Aorta (tissue), 5 donors: ENCODE data around the gene STARD13. TPM values are rescaled to one million over a fixed set of nuclear protein-coding genes. Genes with fewer than 3 reads are reported as not detected.

Experiments used
- ATAC-seq: fragments of 200-7000 bp; cut with Tn5 transposase; one replicate; pipeline ENCODE4 v1.9.1; 2022; ENCODE audit warnings: moderate library complexity; ENCODE audit not compliant: low FRiP score
- DNase-seq, 2 donors: peaks; one replicate each; pipeline ENCODE4 v3.0.0-alpha.2; 2020
- H3K27ac ChIP-seq, 2 donors: one replicate each; pipeline ENCODE4 v1.5.1; 2013; ENCODE audit warnings: low read length in 2 of 2, mild to moderate bottlenecking in 2 of 2, moderate library complexity in 2 of 2, control low read depth in 1 of 2, inconsistent platforms in 1 of 2, low read depth in 1 of 2
- H3K27me3 ChIP-seq, 2 donors: one replicate each; pipeline ENCODE4 v1.6.1; 2013; ENCODE audit warnings: control low read depth in 1 of 2, low read length in 1 of 2, mild to moderate bottlenecking in 1 of 2, moderate library complexity in 1 of 2; ENCODE audit not compliant: insufficient read depth in 2 of 2, control insufficient read depth in 1 of 2
- H3K36me3 ChIP-seq, 2 donors: one replicate each; pipeline ENCODE4 v1.6.1; 2013; ENCODE audit warnings: control low read depth in 1 of 2, low read length in 1 of 2, mild to moderate bottlenecking in 1 of 2; ENCODE audit not compliant: insufficient read depth in 2 of 2, control insufficient read depth in 1 of 2
- H3K4me1 ChIP-seq, 2 donors: one replicate each; pipeline ENCODE4 v1.6.1; 2013; ENCODE audit warnings: low read length in 2 of 2, control low read depth in 1 of 2, mild to moderate bottlenecking in 1 of 2, moderate library complexity in 1 of 2; ENCODE audit not compliant: insufficient read depth in 2 of 2, control insufficient read depth in 1 of 2
- H3K4me3 ChIP-seq, 2 donors: one replicate each; pipeline ENCODE4 v1.5.1; 2013; ENCODE audit warnings: low read length in 2 of 2, control low read depth in 1 of 2, mild to moderate bottlenecking in 1 of 2
- H3K9me3 ChIP-seq: one replicate; pipeline ENCODE4 v1.6.1; 2013; ENCODE audit warnings: mild to moderate bottlenecking, low read length; ENCODE audit not compliant: control insufficient read depth
- WGBS, 2 donors: extraction: QIAGEN DNeasy Blood & Tissue Kit; methylation state at CpG; one replicate each; pipeline ENCODE4 v1.1.7; 2013; 5-methylcytosine and 5-hydroxymethylcytosine counted together
- intact Hi-C, 2 donors: fragments of 100-400 bp; cut with DNase I; formaldehyde crosslinking; loops; one replicate each; pipeline versions ENCODE4 v1.14.2 to v1.15.0; 2022
- polyA plus RNA-seq, 2 donors: library from polyadenylated mRNA; stranded (reverse); fragments of 200-250 nt; gene quantifications; one replicate each; pipeline ENCODE4 v1.2.3, GENCODE V29; 2013
- total RNA-seq, 2 donors: library from RNA; stranded (reverse); fragmentation: NEBNext Ultra II Directional; extraction: Animal tissue kit (Norgen Biotek cat#: 25700); gene quantifications; one replicate each; pipeline ENCODE4 v1.2.1, GENCODE V29; 2021
- donor health status: healthy with polysubstance abuse.
- donor health status: Bipolar disorder and iron deficiency.
- donor health status: DM: no; HTN: no; CAD: no.
- donor health status: DM: no; HTN: no; CAD: no.
- donor health status: DM: yes; HTN: yes; CAD: no.

The STARD13 gene
- total and polyA plus RNA-seq, 4 donors, result 15.0 to 85.5 (median 39.8) TPM

DNA sequence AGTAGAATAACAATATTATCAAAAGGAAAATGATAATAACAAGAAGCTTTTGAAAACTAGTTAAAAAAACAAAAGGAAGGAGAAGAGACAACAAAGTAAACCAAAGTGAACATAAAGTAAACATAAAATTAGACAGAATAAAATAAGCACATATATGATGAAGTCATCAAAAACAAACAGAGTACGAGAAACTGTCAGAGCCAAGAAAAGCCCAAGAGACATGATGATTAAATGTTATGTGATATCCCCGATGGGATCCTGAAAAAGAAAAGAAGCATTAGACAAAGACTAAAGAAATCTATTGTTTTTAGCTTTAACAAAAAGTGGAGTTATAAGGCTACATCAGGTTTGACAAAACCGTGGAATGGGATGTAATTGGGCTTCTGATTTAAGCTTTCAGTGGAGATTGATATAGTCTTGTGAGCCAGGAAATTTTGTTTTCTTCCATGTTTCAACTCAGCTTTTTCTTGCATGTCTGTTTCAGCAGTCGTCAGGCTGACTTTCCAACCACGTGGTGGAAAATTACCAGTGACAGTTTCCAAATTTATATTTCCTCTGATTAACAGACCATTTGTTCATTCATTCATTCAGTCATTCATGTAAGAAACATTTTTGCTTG lies 204.5 kb downstream of the STARD13 start:
- intact Hi-C loops, result no loop called here
- H3K4me1 ChIP-seq, result peaks cover 0 to 4% of the 10 kb centered on the region in 2 donors
- H3K4me3 ChIP-seq, result no peak overlapping the region
- no peaks in the 10 kb centered on the region for H3K36me3 ChIP-seq
- H3K9me3 ChIP-seq, result no peaks in the 10 kb centered on the region
- 5 to 6% methylated on average over 5 of the region's 5 CpGs for WGBS, 2 donors
- H3K27ac ChIP-seq, result no peak overlapping the region
- no peak for DNase-seq
- H3K27me3 ChIP-seq, result no peaks in the 10 kb centered on the region
- ATAC-seq, result no peak

GRCh38 chr13:33079960-33080359 lies 205.6 kb downstream of the STARD13 start:
- Histone ChIP-seq H3K4me1 (peaks cover 0 to 4% of the 10 kb centered on the region in 2 donors), H3K27ac (no peak overlapping the region), H3K4me3 (no peak overlapping the region), H3K36me3 (no peaks in the 10 kb centered on the region), H3K9me3 (no peaks in the 10 kb centered on the region), H3K27me3 (no peaks in the 10 kb centered on the region)
- DNase-seq (no peak), ATAC-seq (no peak)
- intact Hi-C loops, result no loop called here
- WGBS, 2 donors, result 90 to 98% methylated on average over 2 of the region's 2 CpGs

DNA sequence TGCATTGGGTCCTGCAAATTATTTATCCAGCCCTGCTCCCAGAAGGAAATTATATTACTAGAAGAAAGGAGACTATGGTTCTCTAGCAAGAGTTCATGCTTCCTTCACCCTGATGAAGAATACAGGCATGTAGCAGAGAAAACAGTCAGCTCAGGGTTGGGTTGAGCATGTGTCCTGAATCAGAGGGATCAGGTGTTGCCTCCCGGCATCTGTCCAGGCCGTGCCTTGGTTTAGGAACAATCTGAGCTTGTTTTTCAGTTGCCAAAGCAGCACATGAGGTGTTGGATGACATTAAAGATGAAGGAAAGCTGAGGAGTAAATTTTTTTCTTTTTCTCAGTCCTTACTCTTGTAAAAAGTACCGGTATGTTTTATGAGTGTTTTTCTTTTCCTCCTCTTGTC lies 207.3 kb downstream of the STARD13 start:
- H3K27me3 ChIP-seq, result no peaks in the 10 kb centered on the region
- H3K9me3 ChIP-seq, result no peaks in the 10 kb centered on the region
- ATAC-seq, result no peak
- 79 to 86% methylated on average over 3 of the region's 3 CpGs for WGBS, 2 donors
- H3K4me3 ChIP-seq, result no peak overlapping the region
- H3K4me1 ChIP-seq, result peaks cover 0 to 4% of the 10 kb centered on the region in 2 donors
- no peaks in the 10 kb centered on the region for H3K36me3 ChIP-seq
- H3K27ac ChIP-seq, result no peak overlapping the region
- intact Hi-C loops, result no loop called here
- DNase-seq, result no peak

DNA sequence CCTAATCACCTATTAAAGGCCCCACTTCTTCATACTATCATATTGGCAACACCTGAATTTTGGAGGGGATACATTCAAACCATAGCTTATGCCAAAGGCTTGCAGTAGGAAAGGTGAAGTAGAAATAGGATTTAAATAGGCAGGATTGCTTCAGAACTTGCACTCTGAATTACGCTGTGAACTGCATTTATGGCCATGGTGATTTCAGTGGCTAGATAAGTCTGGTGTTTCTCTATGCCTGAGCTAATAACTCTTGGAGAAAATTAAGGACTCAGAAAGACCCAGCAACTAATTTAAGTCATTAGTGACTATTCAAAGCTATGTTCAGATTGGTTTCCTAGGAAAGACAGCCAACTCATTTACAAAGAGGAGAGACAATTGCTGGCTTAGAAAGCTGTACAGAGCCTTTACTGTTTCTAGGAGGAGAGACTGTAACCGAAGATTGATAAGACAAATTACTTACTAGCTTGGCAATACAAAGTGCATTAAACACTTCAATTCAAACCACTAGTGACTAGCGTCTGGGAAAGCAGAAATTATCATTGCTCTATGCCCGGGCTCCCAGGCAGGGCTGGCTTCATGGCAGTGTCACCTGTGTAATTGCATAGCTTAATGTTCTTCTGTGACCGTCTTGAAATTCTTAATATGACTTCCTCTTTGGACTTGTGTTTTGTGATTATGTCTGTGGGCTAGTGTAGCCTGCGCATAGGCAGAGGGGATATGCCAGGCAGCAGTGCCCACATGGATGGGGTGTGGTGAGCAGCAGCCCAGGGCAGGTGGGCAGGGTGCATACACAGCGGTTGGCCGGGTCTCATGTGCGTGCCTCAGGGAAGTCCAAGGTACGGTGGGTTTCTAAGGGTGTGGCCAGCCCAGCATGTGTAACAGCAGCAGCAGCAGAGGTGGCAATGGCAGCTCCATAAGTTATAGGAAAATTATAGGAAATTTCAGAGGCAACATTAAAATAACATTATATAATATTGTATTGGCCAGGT lies 209.3 kb downstream of the STARD13 start:
- Histone ChIP-seq H3K36me3 (no peaks in the 10 kb centered on the region), H3K4me1 (peaks cover 0 to 3% of the 10 kb centered on the region in 2 donors), H3K9me3 (no peaks in the 10 kb centered on the region), H3K4me3 (no peak overlapping the region), H3K27me3 (no peaks in the 10 kb centered on the region), H3K27ac (no peak overlapping the region)
- DNase-seq (no peak), ATAC-seq (no peak)
- intact Hi-C loops, result no loop called here
- 94 to 96% methylated on average over 10 of the region's 10 CpGs for WGBS, 2 donors

- no peak overlapping the region for H3K4me3 ChIP-seq
- H3K36me3 ChIP-seq, result no peaks in the 10 kb centered on the region
- no peak for DNase-seq
- H3K4me1 ChIP-seq, result no peaks in the 10 kb centered on the region
- intact Hi-C loops, result no loop called here
- no peaks in the 10 kb centered on the region for H3K27me3 ChIP-seq
- WGBS, 2 donors, result 95 to 97% methylated on average over 3 of the region's 3 CpGs
- no peak overlapping the region for H3K27ac ChIP-seq
- no peaks in the 10 kb centered on the region for H3K9me3 ChIP-seq
- ATAC-seq, result no peak
Observed at GRCh38 chr13:33073338-33073737, 212.2 kb downstream of the STARD13 start.

DNA sequence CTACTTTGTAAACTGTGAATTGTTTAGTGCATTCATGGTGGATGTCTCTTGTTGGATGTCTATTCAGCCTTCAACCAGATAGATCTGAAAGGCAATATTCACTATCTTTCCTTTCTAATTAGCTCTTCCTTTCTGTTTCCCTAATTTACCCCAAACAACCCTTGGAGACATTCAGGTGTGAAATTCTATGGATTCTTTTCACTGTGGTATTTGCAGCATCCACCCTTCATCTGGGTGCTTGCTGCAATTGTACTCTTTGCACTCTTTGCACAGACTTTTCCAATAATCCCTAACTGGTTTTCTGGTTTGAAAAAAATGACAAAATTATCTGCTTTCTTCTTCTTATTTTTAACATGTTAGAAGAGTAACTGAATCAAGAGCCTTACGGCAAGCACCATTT lies 212.8 kb downstream of the STARD13 start:
- 98 to 100% methylated on average over 1 of the region's 1 CpG for WGBS, 2 donors
- no peak overlapping the region for H3K27ac ChIP-seq
- ATAC-seq (no peak), DNase-seq (no peak)
- intact Hi-C loops, result no loop called here
- H3K9me3 ChIP-seq, result no peaks in the 10 kb centered on the region
- no peaks in the 10 kb centered on the region for H3K27me3 ChIP-seq
- H3K36me3 ChIP-seq, result no peaks in the 10 kb centered on the region
- no peak overlapping the region for H3K4me3 ChIP-seq
- H3K4me1 ChIP-seq, result no peaks in the 10 kb centered on the region

DNA sequence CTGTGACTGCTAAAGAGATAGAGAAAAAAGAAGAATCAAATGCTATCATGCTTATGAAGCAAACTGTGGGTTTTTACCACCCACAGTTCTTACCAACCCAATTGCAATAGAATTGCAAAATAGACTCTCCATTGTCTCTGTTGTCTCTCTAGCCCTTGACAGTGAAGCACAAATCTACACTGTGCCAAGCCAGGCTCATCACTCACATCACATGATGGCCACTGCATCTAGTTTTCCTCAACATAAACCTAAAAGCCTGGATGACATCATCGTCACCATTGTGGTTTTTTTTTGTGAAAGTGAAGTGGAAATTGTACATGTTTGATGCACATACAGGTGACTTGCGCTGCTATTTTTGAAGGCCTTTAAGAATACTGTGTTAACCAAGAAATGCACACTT lies 213.3 kb downstream of the STARD13 start:
- H3K9me3 ChIP-seq, result no peaks in the 10 kb centered on the region
- 97% methylated on average over 2 of the region's 2 CpGs for whole genome bisulfite sequencing, 2 donors
- H3K27ac ChIP-seq, result no peak overlapping the region
- ATAC-seq (no peak), DNase-seq (no peak)
- no peak overlapping the region for H3K4me3 ChIP-seq
- no peaks in the 10 kb centered on the region for H3K4me1 ChIP-seq
- no peaks in the 10 kb centered on the region for H3K27me3 ChIP-seq
- intact Hi-C loops, result no loop called here
- H3K36me3 ChIP-seq, result no peaks in the 10 kb centered on the region

DNA sequence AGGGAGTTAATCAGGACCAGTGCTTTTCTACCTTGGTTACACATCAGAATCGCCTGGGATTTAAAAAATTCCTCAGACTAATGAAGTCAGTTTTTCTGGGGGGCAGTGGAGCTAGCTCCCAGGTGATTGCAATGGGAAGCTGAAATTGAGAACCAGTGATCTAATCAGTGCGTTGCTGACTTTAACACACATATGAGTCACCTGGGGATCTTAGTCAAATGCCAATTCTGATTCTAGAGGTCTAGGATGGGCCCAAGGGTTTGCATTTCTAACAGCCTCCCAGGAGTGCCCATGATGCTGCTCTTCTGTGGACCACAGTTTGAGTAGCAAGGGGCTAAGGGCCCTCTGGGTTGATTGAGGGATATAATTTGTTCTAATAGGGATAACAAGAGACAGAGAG lies 214.8 kb downstream of the STARD13 start:
- WGBS, 2 donors, result 85 to 88% methylated on average over 2 of the region's 2 CpGs
- no peak for DNase-seq

DNA sequence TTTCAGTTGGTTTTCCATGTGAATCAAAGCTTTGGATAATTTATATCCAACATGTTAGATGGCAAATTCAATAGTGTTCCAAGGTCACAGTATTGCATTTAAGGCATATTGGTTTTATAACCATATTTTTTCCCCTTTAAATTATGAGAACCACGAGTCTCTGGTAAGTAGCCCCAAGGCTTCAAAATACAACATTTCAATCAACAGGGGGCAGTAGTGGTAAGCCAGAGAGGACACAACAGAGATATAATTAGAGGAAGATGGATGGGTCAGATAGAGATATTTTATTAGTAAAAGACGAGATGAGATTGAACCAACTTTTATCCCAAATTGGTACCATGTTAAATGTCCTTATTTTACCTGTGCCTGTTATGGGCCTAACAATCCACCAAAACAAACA lies 216.2 kb downstream of the STARD13 start:
- no peaks in the 10 kb centered on the region for H3K9me3 ChIP-seq
- H3K27me3 ChIP-seq, result no peaks in the 10 kb centered on the region
- whole genome bisulfite sequencing, 2 donors, result 89% methylated on average over 2 of the region's 2 CpGs
- no peaks in the 10 kb centered on the region for H3K4me1 ChIP-seq
- no peak overlapping the region for H3K27ac ChIP-seq
- no peaks in the 10 kb centered on the region for H3K36me3 ChIP-seq
- intact Hi-C loops, result no loop called here
- no peak overlapping the region for H3K4me3 ChIP-seq
- ATAC-seq, result no peak
- no peak for DNase-seq

More for the DNA sequence above, 214.8 kb downstream of the STARD13 start:
- Histone ChIP-seq H3K9me3 (no peaks in the 10 kb centered on the region), H3K36me3 (no peaks in the 10 kb centered on the region), H3K27ac (no peak overlapping the region), H3K27me3 (no peaks in the 10 kb centered on the region), H3K4me3 (no peak overlapping the region), H3K4me1 (no peaks in the 10 kb centered on the region)
- no peak for ATAC-seq
- intact Hi-C loops, result no loop called here
